Thyroid gland (tissue), 4 donors: ENCODE measurements around the gene HPS5.

Experiments used
- CTCF ChIP-seq, 6 experiments: fragments of 200-600 bp in 3 of 6; fragments of 450-650 bp in 3 of 6; sonication (generic) in 3 of 6; IDR thresholded peaks; one replicate each; pipeline ENCODE4 v1.5.1; 2016 to 2019; ENCODE audit warnings: antibody characterized with exemption in 6 of 6, mild to moderate bottlenecking in 2 of 6, inconsistent platforms in 1 of 6, moderate library complexity in 1 of 6
- POLR2A ChIP-seq, 2 donors: fragments of 450-650 bp; IDR thresholded peaks; one replicate each; pipeline ENCODE4 v1.6.1; 2017; ENCODE audit warnings: antibody characterized with exemption in 2 of 2, mild to moderate bottlenecking in 2 of 2, moderate library complexity in 1 of 2

GRCh38 chr11:18299721-18300120, 22.2 kb downstream of the HPS5 start:
- TF ChIP-seq CTCF (IDR thresholded peaks at IDR 0.05) = no peak
- TF ChIP-seq POLR2A (IDR thresholded peaks at IDR 0.05) = no peak
